ENCODE data around the gene ABLIM2.

The ABLIM2 gene

GRCh38 chr4:8117278-8117682, 41.3 kb downstream of the ABLIM2 start:
- DNase-seq, result no peak

- DNase-seq, result no peak
These were observed 42.7 kb downstream of the ABLIM2 start for GRCh38 chr4:8115916-8116315.

GRCh38 chr4:8115203-8115520, 43.5 kb downstream of the ABLIM2 start:
- no peak for DNase-seq

GRCh38 chr4:8114456-8115202, 44.0 kb downstream of the ABLIM2 start:
- no peak for DNase-seq

GRCh38 chr4:8113611-8114377, 44.8 kb downstream of the ABLIM2 start:
- DNase-seq, result no peak

GRCh38 chr4:8112672-8113071, 45.9 kb downstream of the ABLIM2 start:
- no peak for DNase-seq

- no peak for DNase-seq
These were observed 46.5 kb downstream of the ABLIM2 start for GRCh38 chr4:8112036-8112576.

GRCh38 chr4:8110071-8110986, 48.3 kb downstream of the ABLIM2 start:
- DNase-seq, result no peak

- DNase-seq, result no peak
These were observed 49.1 kb downstream of the ABLIM2 start for GRCh38 chr4:8109406-8110065.

- DNase-seq, result no peak
These were observed 49.6 kb downstream of the ABLIM2 start for GRCh38 chr4:8108991-8109390.

GRCh38 chr4:8108261-8108660, 50.4 kb downstream of the ABLIM2 start:
- no peak for DNase-seq

- DNase-seq, result no peak
These were observed 51.4 kb downstream of the ABLIM2 start for GRCh38 chr4:8107146-8107657.

- DNase-seq, result no peak
These were observed 52.1 kb downstream of the ABLIM2 start for GRCh38 chr4:8106451-8107025.

GRCh38 chr4:8105306-8106100, 53.1 kb downstream of the ABLIM2 start:
- no peak for DNase-seq

GRCh38 chr4:8104491-8105305, 53.9 kb downstream of the ABLIM2 start:
- no peak for DNase-seq

- DNase-seq, result no peak
These were observed 54.9 kb downstream of the ABLIM2 start for GRCh38 chr4:8103421-8104390.

- DNase-seq, result no peak
These were observed 55.8 kb downstream of the ABLIM2 start for GRCh38 chr4:8102831-8103230.

- DNase-seq, result no peak
These were observed 56.6 kb downstream of the ABLIM2 start for GRCh38 chr4:8102076-8102355.
